Adrenal gland (tissue), 12 donors: Measurements from ENCODE around the gene CXXC4. TPM values are rescaled to one million over a fixed set of nuclear protein-coding genes. Genes with fewer than 3 reads are reported as not detected.

Source experiments
- DNase-seq, 7 donors: peaks; one replicate each; pipeline ENCODE4 v3.0.0-alpha.2; 2019 to 2020
- H3K27ac ChIP-seq, 5 donors: fragments of 200-600 bp; sonication (generic) in 4 of 5; 1 replicate in 3 of 5; 2 replicates in 2 of 5; pipeline versions ENCODE4 v1.5.1 to v1.8.0; 2016 to 2020; ENCODE audit warnings: mild to moderate bottlenecking in 1 of 5
- H3K27me3 ChIP-seq: fragments of 200-600 bp; 2 replicates; pipeline ENCODE4 v1.8.0; 2021
- H3K36me3 ChIP-seq, 2 donors: fragments of 200-600 bp; replicated peaks in 1 of 2; 1 replicate in 1 of 2; 2 replicates in 1 of 2; pipeline versions ENCODE4 v1.5.1 to v1.8.0; 2018 to 2022
- H3K4me1 ChIP-seq, 2 donors: fragments of 200-600 bp; replicated peaks in 1 of 2; 1 replicate in 1 of 2; 2 replicates in 1 of 2; pipeline versions ENCODE4 v1.5.1 to v1.8.0; 2018 to 2021
- H3K4me3 ChIP-seq, 4 donors: fragments of 200-600 bp; sonication (generic) in 3 of 4; one replicate each; pipeline ENCODE4 v1.5.1; 2016 to 2018
- H3K9me3 ChIP-seq, 3 donors: fragments of 200-600 bp; sonication (generic) in 1 of 3; replicated peaks in 1 of 3; 1 replicate in 2 of 3; 2 replicates in 1 of 3; pipeline versions ENCODE4 v1.5.1 to v1.8.0; 2016 to 2021
- POLR2A ChIP-seq, 2 donors: fragments of 450-650 bp; IDR thresholded peaks; one replicate each; pipeline ENCODE4 v1.6.1; 2017; ENCODE audit warnings: antibody characterized with exemption in 2 of 2, mild to moderate bottlenecking in 2 of 2, moderate library complexity in 1 of 2
- WGBS, 4 donors: extraction: QIAGEN DNeasy Blood & Tissue Kit in 2 of 4; methylation state at CpG; one replicate each; pipeline versions ENCODE4 v1.1.5 to v1.1.7; 2013 to 2017; 5-methylcytosine and 5-hydroxymethylcytosine counted together
- intact Hi-C, 2 donors: fragments of 100-400 bp; cut with DNase I; formaldehyde crosslinking; loops; one replicate each; pipeline versions ENCODE4 v1.14.1 to v1.15.0; 2022 to 2023
- polyA plus RNA-seq, 3 donors: library from polyadenylated mRNA; stranded (reverse); fragments of 200-250 nt in 2 of 3; fragments of 350-450 nt in 1 of 3; fragmentation: Illumina TruSeq in 1 of 3; extraction: RNeasy Lipid Tissue Mini Kit (QIAGEN cat#74804) in 1 of 3; gene quantifications; one replicate each; pipeline ENCODE4 v1.2.3, GENCODE V29; 2013 to 2014
- total RNA-seq, 9 donors: library from RNA; depleted of rRNA in 4 of 9; stranded (reverse); fragments of >200 nt in 4 of 9; fragments of 120-200 nt in 1 of 9; fragmentation: NEBNext Ultra II Directional in 1 of 9; extraction: Animal tissue kit (Norgen Biotek cat#: 25700) in 1 of 9; gene quantifications; one replicate each; pipeline versions ENCODE4 v1.1.0 to v1.2.4, GENCODE V29; 2013 to 2023
- TF ChIP-seq, protein P1 (sequence below), 6 experiments: fragments of 450-650 bp in 4 of 6; fragments of 200-600 bp in 2 of 6; sonication (generic) in 1 of 6; IDR thresholded peaks; 1 replicate in 5 of 6; 2 replicates in 1 of 6; pipeline versions ENCODE4 v1.5.1 to v1.8.0; 2016 to 2021; ENCODE audit warnings: antibody characterized with exemption in 6 of 6, mild to moderate bottlenecking in 2 of 6, moderate library complexity in 1 of 6
- donor health status: healthy with polysubstance abuse.
- donor health status: Bipolar disorder and iron deficiency.
- donor health status: DM: yes; HTN: yes; CAD: no.
- donor health status: DM: no; HTN: no; CAD: no.
- donor health status: DM: no; HTN: no; CAD: no.
- donor health status: DM: yes; HTN: yes; CAD: no.

CXXC4 gene
- total and polyA plus RNA-seq, 12 donors: 0.12 to 2.9 (median 0.86) TPM

DNA sequence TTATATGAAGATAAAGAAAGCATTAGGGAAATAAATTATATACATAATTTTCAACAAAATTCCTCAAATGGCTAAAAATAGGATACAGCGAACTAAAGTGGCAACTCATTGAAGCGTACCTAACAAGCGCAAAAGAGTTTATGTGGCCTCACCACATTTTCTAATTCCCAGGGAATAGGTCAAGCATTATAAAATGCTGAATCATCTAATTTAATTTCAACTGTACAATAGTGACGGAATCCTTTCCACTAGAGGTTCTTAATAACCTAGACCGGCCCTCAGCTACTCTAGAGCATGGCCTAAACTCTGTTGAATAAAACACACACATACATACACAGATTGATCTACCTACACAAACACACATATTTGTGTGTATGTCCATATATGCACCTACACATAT lies 29.1 kb downstream of the CXXC4 start:
- WGBS, 4 donors: 83 to 91% (median 89%) methylated on average over 5 of the region's 5 CpGs
- Histone ChIP-seq H3K36me3 (no peaks in the 10 kb centered on the region), H3K27me3 (no peaks in the 10 kb centered on the region), H3K4me1 (no peaks in the 10 kb centered on the region), H3K9me3 (no peaks in the 10 kb centered on the region), H3K4me3 (no peak overlapping the region), H3K27ac (no peak overlapping the region)
- no peak for DNase-seq
- intact Hi-C loops: no loop called here
- TF ChIP-seq, protein P1, sequence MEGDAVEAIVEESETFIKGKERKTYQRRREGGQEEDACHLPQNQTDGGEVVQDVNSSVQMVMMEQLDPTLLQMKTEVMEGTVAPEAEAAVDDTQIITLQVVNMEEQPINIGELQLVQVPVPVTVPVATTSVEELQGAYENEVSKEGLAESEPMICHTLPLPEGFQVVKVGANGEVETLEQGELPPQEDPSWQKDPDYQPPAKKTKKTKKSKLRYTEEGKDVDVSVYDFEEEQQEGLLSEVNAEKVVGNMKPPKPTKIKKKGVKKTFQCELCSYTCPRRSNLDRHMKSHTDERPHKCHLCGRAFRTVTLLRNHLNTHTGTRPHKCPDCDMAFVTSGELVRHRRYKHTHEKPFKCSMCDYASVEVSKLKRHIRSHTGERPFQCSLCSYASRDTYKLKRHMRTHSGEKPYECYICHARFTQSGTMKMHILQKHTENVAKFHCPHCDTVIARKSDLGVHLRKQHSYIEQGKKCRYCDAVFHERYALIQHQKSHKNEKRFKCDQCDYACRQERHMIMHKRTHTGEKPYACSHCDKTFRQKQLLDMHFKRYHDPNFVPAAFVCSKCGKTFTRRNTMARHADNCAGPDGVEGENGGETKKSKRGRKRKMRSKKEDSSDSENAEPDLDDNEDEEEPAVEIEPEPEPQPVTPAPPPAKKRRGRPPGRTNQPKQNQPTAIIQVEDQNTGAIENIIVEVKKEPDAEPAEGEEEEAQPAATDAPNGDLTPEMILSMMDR (IDR thresholded peaks at IDR 0.05): no peak
- TF ChIP-seq POLR2A (IDR thresholded peaks at IDR 0.05): no peak

DNA sequence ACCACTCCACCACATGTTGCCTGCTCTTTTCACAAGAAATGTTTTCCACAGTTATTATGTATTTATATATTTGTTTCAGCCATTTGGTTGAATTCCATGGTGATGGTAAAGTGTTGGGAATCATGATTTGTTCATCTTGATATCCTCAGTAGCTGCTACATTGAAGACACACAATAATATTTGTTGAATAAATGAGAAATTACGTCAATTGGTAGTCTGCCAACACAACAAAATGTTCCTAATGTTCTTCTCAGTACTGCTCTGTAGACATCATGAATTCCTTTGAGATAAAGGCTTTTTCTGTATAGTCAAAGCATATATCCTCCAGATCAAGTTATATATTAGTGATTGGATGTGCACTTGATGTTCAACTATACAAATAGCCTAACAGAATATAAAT lies 29.5 kb downstream of the CXXC4 start:
- Histone ChIP-seq H3K4me3 (no peak overlapping the region), H3K4me1 (no peaks in the 10 kb centered on the region), H3K36me3 (no peaks in the 10 kb centered on the region), H3K9me3 (no peaks in the 10 kb centered on the region), H3K27me3 (no peaks in the 10 kb centered on the region), H3K27ac (no peak overlapping the region)
- TF ChIP-seq, protein P1 (IDR thresholded peaks at IDR 0.05): no peak
- TF ChIP-seq POLR2A (IDR thresholded peaks at IDR 0.05): no peak
- intact Hi-C loops: no loop called here
- 49 to 72% (median 57%) methylated on average over 1 of the region's 1 CpG for WGBS, 4 donors
- no peak for DNase-seq

DNA sequence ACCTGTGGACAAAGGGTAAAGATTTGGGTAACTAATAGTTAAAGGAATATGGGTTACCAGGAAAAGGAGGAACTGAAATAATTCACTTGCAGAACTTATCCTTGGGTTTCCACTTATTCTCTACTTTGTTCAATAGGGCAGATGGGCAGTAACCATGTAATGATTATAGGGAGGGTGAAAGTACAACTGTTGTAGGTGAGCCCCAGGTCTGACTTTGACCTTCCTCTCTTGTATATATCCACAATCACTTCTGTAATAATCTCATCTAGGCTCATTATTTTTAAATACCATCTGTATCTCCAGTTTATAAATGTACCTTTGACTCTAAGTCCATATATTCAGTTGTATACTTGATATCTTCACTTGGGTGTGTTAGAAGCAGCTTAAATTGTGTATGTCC lies 32.1 kb downstream of the CXXC4 start:
- TF ChIP-seq, protein P1 (IDR thresholded peaks at IDR 0.05): no peak
- TF ChIP-seq POLR2A (IDR thresholded peaks at IDR 0.05): no peak
- Histone ChIP-seq H3K4me1 (no peaks in the 10 kb centered on the region), H3K4me3 (no peak overlapping the region), H3K27ac (no peak overlapping the region), H3K9me3 (no peaks in the 10 kb centered on the region), H3K27me3 (no peaks in the 10 kb centered on the region), H3K36me3 (no peaks in the 10 kb centered on the region)
- intact Hi-C loops: no loop called here
- no peak for DNase-seq

DNA sequence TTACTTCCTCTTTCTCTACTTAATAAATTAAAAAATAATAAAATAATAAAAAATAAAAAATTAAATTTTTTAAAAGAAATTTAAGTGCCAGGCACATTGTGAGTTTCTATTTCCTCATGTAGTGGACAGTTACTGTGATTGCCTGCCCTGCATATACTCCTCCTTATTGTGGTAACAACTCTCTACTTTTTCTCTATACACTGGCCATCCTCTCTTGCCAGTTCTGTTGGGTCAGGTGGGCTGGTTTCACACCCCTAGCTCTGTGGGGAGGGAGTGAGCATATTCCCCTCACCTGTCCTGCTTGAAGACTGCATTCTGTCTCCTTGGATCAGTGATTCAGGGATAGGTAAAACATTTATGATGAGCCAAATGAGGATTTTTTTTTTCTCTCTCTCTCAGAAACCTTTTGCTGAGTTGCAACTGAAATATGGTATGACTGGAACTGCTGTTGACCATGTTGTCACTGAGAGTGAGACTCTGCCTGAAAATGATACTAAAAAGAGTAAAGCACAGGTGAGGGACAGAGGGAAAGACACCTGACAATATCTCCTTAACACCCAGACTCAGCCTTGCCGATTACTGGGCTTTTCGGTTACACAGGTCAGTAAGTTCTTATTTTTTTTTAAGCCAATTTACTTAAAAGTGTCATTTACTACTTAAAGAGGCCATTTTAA lies 37.2 kb downstream of the CXXC4 start:
- no peaks in the 10 kb centered on the region for H3K36me3 ChIP-seq

More for the DNA sequence above, 37.2 kb downstream of the CXXC4 start:
- no peak for TF ChIP-seq POLR2A (IDR thresholded peaks at IDR 0.05)
- TF ChIP-seq, protein P1 (IDR thresholded peaks at IDR 0.05): no peak
- no peak overlapping the region for H3K4me3 ChIP-seq
- no peak for DNase-seq
- H3K27ac ChIP-seq: no peak overlapping the region
- no peaks in the 10 kb centered on the region for H3K27me3 ChIP-seq
- WGBS, 4 donors: 58 to 64% (median 63%) methylated on average over 2 of the region's 2 CpGs
- no peaks in the 10 kb centered on the region for H3K4me1 ChIP-seq
- no peaks in the 10 kb centered on the region for H3K9me3 ChIP-seq
- intact Hi-C loops: no loop called here
